ENCODE measurements around the gene ERICH6B. TPM values are rescaled to one million over a fixed set of nuclear protein-coding genes. Genes with fewer than 3 reads are reported as not detected.

The ERICH6B gene
- total and polyA plus RNA-seq, 7 donors = not detected

GRCh38 chr13:45628094-45628493, 12.6 kb upstream of the ERICH6B start:
- 84 to 86% methylated on average over 3 of the region's 3 CpGs for WGBS, 2 donors
- Histone ChIP-seq H3K27me3 (peaks cover 0 to 5% (median 0%) of the 10 kb centered on the region in 3 donors), H3K36me3 (no peaks in the 10 kb centered on the region), H3K4me3 (no peak overlapping the region), H3K9me3 (no peaks in the 10 kb centered on the region), H3K4me1 (no peaks in the 10 kb centered on the region), H3K27ac (no peak overlapping the region)
- no peak for DNase-seq
- intact Hi-C loops (cut with DNase I) = no loop called here
- TF ChIP-seq POLR2A (IDR thresholded peaks at IDR 0.05) (no peak), EP300 (IDR thresholded peaks at IDR 0.05) (no peak), CTCF (IDR thresholded peaks at IDR 0.05) (no peak), POLR2AphosphoS5 (IDR thresholded peaks at IDR 0.05) (no peak)

GRCh38 chr13:45627656-45628055, 12.1 kb upstream of the ERICH6B start:
- DNase-seq = no peak
- Histone ChIP-seq H3K27me3 (peaks cover 0 to 7% (median 0%) of the 10 kb centered on the region in 3 donors), H3K27ac (no peak overlapping the region), H3K9me3 (no peaks in the 10 kb centered on the region), H3K4me3 (no peak overlapping the region), H3K36me3 (no peaks in the 10 kb centered on the region), H3K4me1 (no peaks in the 10 kb centered on the region)
- intact Hi-C loops (cut with DNase I) = no loop called here
- TF ChIP-seq POLR2AphosphoS5 (IDR thresholded peaks at IDR 0.05) (no peak), POLR2A (IDR thresholded peaks at IDR 0.05) (no peak), CTCF (IDR thresholded peaks at IDR 0.05) (no peak), EP300 (IDR thresholded peaks at IDR 0.05) (no peak)
- WGBS, 2 donors = 60 to 77% methylated on average over 1 of the region's 1 CpG

GRCh38 chr13:45626731-45627374, 11.3 kb upstream of the ERICH6B start:
- Histone ChIP-seq H3K36me3 (no peaks in the 10 kb centered on the region), H3K27me3 (peaks cover 0 to 15% (median 4%) of the 10 kb centered on the region in 3 donors), H3K27ac (no peak overlapping the region), H3K4me1 (no peaks in the 10 kb centered on the region), H3K4me3 (no peak overlapping the region), H3K9me3 (no peaks in the 10 kb centered on the region)
- intact Hi-C loops (cut with DNase I) = no loop called here
- 45 to 53% methylated on average over 4 of the region's 4 CpGs for WGBS, 2 donors
- TF ChIP-seq EP300 (IDR thresholded peaks at IDR 0.05) (no peak), CTCF (IDR thresholded peaks at IDR 0.05) (no peak), POLR2AphosphoS5 (IDR thresholded peaks at IDR 0.05) (no peak), POLR2A (IDR thresholded peaks at IDR 0.05) (no peak)
- DNase-seq = no peak

- 35 to 46% methylated on average over 5 of the region's 5 CpGs for WGBS, 2 donors
- H3K9me3 ChIP-seq = no peaks in the 10 kb centered on the region
- DNase-seq = no peak
- TF ChIP-seq EP300 (IDR thresholded peaks at IDR 0.05) = no peak
- TF ChIP-seq POLR2AphosphoS5 (IDR thresholded peaks at IDR 0.05) = no peak
- peak in 1 of 4 experiments; percentile 32 for TF ChIP-seq CTCF (IDR thresholded peaks at IDR 0.05)
- H3K4me1 ChIP-seq = no peaks in the 10 kb centered on the region
- peaks cover 0 to 20% (median 4%) of the 10 kb centered on the region in 3 donors for H3K27me3 ChIP-seq
- intact Hi-C loops (cut with DNase I) = no loop called here
- H3K27ac ChIP-seq = no peak overlapping the region
- no peak overlapping the region for H3K4me3 ChIP-seq
- no peaks in the 10 kb centered on the region for H3K36me3 ChIP-seq
Observed at GRCh38 chr13:45623516-45624090, 8.1 kb upstream of the ERICH6B start.

All from sigmoid colon (tissue), 7 donors.